ENCODE measurements around the gene SLC31A1.

DNA sequence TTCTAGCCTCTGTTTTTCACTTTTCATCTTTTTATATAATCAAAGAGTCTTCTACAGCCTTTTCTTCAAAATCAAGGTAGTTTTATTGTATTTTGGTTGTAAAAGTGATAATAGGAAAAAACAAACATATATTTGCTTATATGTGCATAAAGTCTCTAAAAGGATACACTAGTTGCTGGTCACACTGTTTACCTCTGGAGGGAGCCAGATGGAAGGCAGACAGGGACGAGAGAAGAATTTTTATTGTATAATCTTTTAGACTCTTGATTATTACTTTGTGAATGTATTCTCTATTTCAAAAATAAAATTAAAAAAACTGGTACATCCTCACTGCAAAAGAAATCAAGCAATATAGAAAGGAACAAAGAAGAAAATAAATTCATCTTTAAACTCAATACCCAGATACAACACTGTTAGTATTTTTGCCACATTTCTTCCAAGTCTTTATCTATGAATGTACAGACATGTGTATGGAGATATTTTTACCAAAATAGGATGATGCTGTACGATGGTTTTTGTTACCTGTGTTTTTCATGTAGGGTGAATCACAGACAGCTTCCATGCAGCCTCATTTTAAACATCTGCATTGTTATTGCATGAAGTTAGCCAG lies 88.0 kb downstream of the SLC31A1 start:
- TF ChIP-seq EZH2phosphoT487 (IDR thresholded peaks at IDR 0.05) (no peak), CTCF (IDR thresholded peaks at IDR 0.05) (peak; percentile 73)

All from neural progenitor cell (in vitro differentiated cells).